AG09309 (cell line): Measurements from ENCODE around the gene FGF10.

Source experiments
- DNase-seq: peaks from one replicate; pipeline ENCODE4 v3.0.0-alpha.2; 2010; ENCODE audit warnings: low read depth
- H3K4me3 ChIP-seq: 2 replicates; pipeline ENCODE4 v1.5.1; 2011; ENCODE audit warnings: mild to moderate bottlenecking, low read depth, low read length, moderate library complexity; ENCODE audit not compliant: control insufficient read depth
- CTCF ChIP-seq: IDR thresholded peaks from 2 replicates; pipeline ENCODE4 v1.5.1; 2011; ENCODE audit warnings: mild to moderate bottlenecking, low read depth, low read length, inconsistent platforms; ENCODE audit not compliant: insufficient read depth, control insufficient read depth; ENCODE audit errors: missing control alignments

FGF10 gene

GRCh38 chr5:44385291-44385900, 3.8 kb downstream of the FGF10 start:
- no peak overlapping the region for H3K4me3 ChIP-seq
- no peak for DNase-seq
- no peak for TF ChIP-seq CTCF

GRCh38 chr5:44384816-44385215, 4.4 kb downstream of the FGF10 start:
- no peak for DNase-seq
- no peak for TF ChIP-seq CTCF
- no peak overlapping the region for H3K4me3 ChIP-seq

GRCh38 chr5:44382894-44383293, 6.3 kb downstream of the FGF10 start:
- no peak for TF ChIP-seq CTCF
- no peak for DNase-seq

GRCh38 chr5:44377057-44377456, 12.2 kb downstream of the FGF10 start:
- no peak for DNase-seq
- no peak overlapping the region for H3K4me3 ChIP-seq
- TF ChIP-seq CTCF: no peak

More at GRCh38 chr5:44382894-44383293, 6.3 kb downstream of the FGF10 start:
- no peak overlapping the region for H3K4me3 ChIP-seq

- TF ChIP-seq CTCF: no peak
- DNase-seq: no peak
- no peak overlapping the region for H3K4me3 ChIP-seq
Measured at GRCh38 chr5:44372028-44372427, 17.2 kb downstream of the FGF10 start.

- no peak overlapping the region for H3K4me3 ChIP-seq
- DNase-seq: no peak
- no peak for TF ChIP-seq CTCF
Measured at GRCh38 chr5:44367203-44367602, 22.0 kb downstream of the FGF10 start.

GRCh38 chr5:44365345-44365744, 23.9 kb downstream of the FGF10 start:
- H3K4me3 ChIP-seq: no peak overlapping the region
- DNase-seq: no peak
- no peak for TF ChIP-seq CTCF
